K562 (cell line): ENCODE data around the gene MPL. TPM values are rescaled to one million over a fixed set of nuclear protein-coding genes. Genes with fewer than 3 reads are reported as not detected.

Experiments
- ADNP ChIP-seq: fragments of 200-800 bp; sonication (Bioruptor generic); IDR thresholded peaks from 2 replicates; pipeline ENCODE4 v1.6.1; 2016; ENCODE audit warnings: missing genetic modification characterization, missing compliant biosample characterization
- CBX3 ChIP-seq, 2 experiments: IDR thresholded peaks; 1 replicate in 1 of 2; 2 replicates in 1 of 2; pipeline ENCODE4 v1.6.1; 2012; ENCODE audit warnings: inconsistent platforms in 2 of 2, low read length in 2 of 2, borderline replicate concordance in 1 of 2, control low read depth in 1 of 2
- MED1 ChIP-seq: sonication (generic); formaldehyde crosslinking; IDR thresholded peaks from 2 replicates; pipeline ENCODE4 v1.8.1; 2023; ENCODE audit warnings: missing genetic modification reagents, borderline replicate concordance
- NRF1 ChIP-seq, 2 experiments: fragments of 450-650 bp; IDR thresholded peaks in 1 of 2; conservative IDR thresholded peaks in 1 of 2; 2 replicates each; pipeline ENCODE4 v1.6.1; 2014; ENCODE audit warnings: mild to moderate bottlenecking in 2 of 2
- POLR2H ChIP-seq: IDR thresholded peaks from 2 replicates; pipeline ENCODE4 v1.6.1; 2016; ENCODE audit warnings: missing genetic modification characterization, low read depth, mild to moderate bottlenecking, control low read depth, missing compliant biosample characterization, moderate library complexity
- RCOR1 ChIP-seq, 2 experiments: IDR thresholded peaks; 2 replicates each; pipeline ENCODE4 v1.6.1; 2012; ENCODE audit warnings: low read depth in 2 of 2, low read length in 2 of 2, borderline replicate concordance in 1 of 2, improper control_type of control experiment in 1 of 2
- ZNF76 ChIP-seq: fragments of 250-450 bp; sonication (Bioruptor Pico); IDR thresholded peaks from 2 replicates; pipeline ENCODE4 v1.4.0; 2020; ENCODE audit warnings: mild to moderate bottlenecking, moderate library complexity, borderline replicate concordance
- polyA plus RNA-seq, 8 experiments: library from polyadenylated mRNA; depleted of rRNA in 4 of 8; stranded (reverse) in 5 of 8; unstranded in 3 of 8; fragments of >200 nt; fragmentation: Nextera tagmentation in 2 of 8; fragmentation: Illumina TruSeq in 1 of 8; extraction: Ambion mirVana in 2 of 8; extraction: Trizol in 1 of 8; gene quantifications; 2 replicates each; pipeline versions ENCODE4 v1.2.1 to v1.2.3, GENCODE V29; 2011 to 2014; ENCODE audit warnings: inconsistent platforms in 1 of 8, missing spikeins in 1 of 8
- total RNA-seq, 7 experiments: library from RNA; depleted of rRNA in 6 of 7; stranded (reverse); fragments of >200 nt in 6 of 7; fragmentation: Illumina TruSeq in 2 of 7; extraction: Trizol in 2 of 7; gene quantifications; 2 replicates each; pipeline versions ENCODE4 v1.2.1 to v1.2.3, GENCODE V29; 2011 to 2021; ENCODE audit warnings: low replicate concordance in 1 of 7
- TF ChIP-seq, protein P1 (sequence below): sonication (generic); formaldehyde crosslinking; IDR thresholded peaks from 2 replicates; pipeline ENCODE4 v1.8.0; 2023; ENCODE audit warnings: missing genetic modification reagents, mild to moderate bottlenecking, borderline replicate concordance
- TF ChIP-seq, protein P2 (sequence below): sonication (generic); formaldehyde crosslinking; IDR thresholded peaks from 2 replicates; pipeline ENCODE4 v1.8.0; 2022; ENCODE audit warnings: mild to moderate bottlenecking, missing genetic modification reagents
- TF ChIP-seq, protein P3 (sequence below): fragments of 200-800 bp; sonication (Bioruptor generic); IDR thresholded peaks from 2 replicates; pipeline ENCODE4 v1.6.1; 2017; ENCODE audit warnings: missing genetic modification characterization, missing compliant biosample characterization

MPL gene
- total and polyA plus RNA-seq, 9 of the 15 experiments (the other 6 are each of a cell fraction or from before 2014, with no cell fraction given): not detected

DNA sequence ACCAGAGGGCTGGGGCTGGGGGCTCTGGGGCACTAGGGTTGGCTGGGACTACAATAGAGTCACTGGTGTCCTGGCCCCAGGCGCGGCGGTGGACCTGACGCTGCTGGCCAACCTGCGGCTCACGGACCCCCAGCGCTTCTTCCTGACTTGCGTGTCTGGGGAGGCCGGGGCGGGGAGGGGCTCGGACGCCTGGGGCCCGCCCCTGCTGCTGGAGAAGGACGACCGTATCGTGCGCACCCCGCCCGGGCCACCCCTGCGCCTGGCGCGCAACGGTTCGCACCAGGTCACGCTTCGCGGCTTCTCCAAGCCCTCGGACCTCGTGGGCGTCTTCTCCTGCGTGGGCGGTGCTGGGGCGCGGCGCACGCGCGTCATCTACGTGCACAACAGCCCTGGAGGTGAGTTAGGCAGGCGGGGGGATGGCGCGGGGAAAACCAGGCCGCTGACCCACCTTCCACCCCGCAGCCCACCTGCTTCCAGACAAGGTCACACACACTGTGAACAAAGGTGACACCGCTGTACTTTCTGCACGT, 32.8 kb upstream of the MPL start (continued):
- TF ChIP-seq, protein P1, sequence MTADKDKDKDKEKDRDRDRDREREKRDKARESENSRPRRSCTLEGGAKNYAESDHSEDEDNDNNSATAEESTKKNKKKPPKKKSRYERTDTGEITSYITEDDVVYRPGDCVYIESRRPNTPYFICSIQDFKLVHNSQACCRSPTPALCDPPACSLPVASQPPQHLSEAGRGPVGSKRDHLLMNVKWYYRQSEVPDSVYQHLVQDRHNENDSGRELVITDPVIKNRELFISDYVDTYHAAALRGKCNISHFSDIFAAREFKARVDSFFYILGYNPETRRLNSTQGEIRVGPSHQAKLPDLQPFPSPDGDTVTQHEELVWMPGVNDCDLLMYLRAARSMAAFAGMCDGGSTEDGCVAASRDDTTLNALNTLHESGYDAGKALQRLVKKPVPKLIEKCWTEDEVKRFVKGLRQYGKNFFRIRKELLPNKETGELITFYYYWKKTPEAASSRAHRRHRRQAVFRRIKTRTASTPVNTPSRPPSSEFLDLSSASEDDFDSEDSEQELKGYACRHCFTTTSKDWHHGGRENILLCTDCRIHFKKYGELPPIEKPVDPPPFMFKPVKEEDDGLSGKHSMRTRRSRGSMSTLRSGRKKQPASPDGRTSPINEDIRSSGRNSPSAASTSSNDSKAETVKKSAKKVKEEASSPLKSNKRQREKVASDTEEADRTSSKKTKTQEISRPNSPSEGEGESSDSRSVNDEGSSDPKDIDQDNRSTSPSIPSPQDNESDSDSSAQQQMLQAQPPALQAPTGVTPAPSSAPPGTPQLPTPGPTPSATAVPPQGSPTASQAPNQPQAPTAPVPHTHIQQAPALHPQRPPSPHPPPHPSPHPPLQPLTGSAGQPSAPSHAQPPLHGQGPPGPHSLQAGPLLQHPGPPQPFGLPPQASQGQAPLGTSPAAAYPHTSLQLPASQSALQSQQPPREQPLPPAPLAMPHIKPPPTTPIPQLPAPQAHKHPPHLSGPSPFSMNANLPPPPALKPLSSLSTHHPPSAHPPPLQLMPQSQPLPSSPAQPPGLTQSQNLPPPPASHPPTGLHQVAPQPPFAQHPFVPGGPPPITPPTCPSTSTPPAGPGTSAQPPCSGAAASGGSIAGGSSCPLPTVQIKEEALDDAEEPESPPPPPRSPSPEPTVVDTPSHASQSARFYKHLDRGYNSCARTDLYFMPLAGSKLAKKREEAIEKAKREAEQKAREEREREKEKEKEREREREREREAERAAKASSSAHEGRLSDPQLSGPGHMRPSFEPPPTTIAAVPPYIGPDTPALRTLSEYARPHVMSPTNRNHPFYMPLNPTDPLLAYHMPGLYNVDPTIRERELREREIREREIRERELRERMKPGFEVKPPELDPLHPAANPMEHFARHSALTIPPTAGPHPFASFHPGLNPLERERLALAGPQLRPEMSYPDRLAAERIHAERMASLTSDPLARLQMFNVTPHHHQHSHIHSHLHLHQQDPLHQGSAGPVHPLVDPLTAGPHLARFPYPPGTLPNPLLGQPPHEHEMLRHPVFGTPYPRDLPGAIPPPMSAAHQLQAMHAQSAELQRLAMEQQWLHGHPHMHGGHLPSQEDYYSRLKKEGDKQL (CRISPR knock-in tag): no peak
- no peak for TF ChIP-seq ADNP
- TF ChIP-seq POLR2H: no peak
- peak in 1 of 2 experiments; percentile 53; a peak in 1 of 3 replicates for TF ChIP-seq CBX3 (IDR thresholded peaks at IDR 0.05; ENCODE audit: borderline replicate concordance in 1 of 2, low read length in 2 of 2)
- TF ChIP-seq, protein P2, sequence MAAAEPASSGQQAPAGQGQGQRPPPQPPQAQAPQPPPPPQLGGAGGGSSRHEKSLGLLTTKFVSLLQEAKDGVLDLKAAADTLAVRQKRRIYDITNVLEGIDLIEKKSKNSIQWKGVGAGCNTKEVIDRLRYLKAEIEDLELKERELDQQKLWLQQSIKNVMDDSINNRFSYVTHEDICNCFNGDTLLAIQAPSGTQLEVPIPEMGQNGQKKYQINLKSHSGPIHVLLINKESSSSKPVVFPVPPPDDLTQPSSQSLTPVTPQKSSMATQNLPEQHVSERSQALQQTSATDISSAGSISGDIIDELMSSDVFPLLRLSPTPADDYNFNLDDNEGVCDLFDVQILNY (CRISPR knock-in tag): no peak
- no peak for TF ChIP-seq RCOR1 (IDR thresholded peaks at IDR 0.05; ENCODE audit: borderline replicate concordance in 1 of 2, low read depth in 2 of 2, low read length in 2 of 2)
- peak; percentile 79 to 84 for TF ChIP-seq NRF1 (conservative IDR thresholded peaks at IDR 0.05 in 1 of 2, IDR thresholded peaks at IDR 0.05 in 1 of 2)
- TF ChIP-seq, protein P3, sequence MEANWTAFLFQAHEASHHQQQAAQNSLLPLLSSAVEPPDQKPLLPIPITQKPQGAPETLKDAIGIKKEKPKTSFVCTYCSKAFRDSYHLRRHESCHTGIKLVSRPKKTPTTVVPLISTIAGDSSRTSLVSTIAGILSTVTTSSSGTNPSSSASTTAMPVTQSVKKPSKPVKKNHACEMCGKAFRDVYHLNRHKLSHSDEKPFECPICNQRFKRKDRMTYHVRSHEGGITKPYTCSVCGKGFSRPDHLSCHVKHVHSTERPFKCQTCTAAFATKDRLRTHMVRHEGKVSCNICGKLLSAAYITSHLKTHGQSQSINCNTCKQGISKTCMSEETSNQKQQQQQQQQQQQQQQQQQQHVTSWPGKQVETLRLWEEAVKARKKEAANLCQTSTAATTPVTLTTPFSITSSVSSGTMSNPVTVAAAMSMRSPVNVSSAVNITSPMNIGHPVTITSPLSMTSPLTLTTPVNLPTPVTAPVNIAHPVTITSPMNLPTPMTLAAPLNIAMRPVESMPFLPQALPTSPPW: no peak
- TF ChIP-seq ZNF76: no peak
- no peak for TF ChIP-seq MED1 (CRISPR knock-in tag)
